ENCODE measurements around the gene VARS1.
"Not testable (repeated sequence)": the region's sequence is repeated elsewhere in the genome, so short reads cannot be mapped to it uniquely, and the experiment has no call there.

Gene VARS1

GRCh38 chr6:31795616-31796298, at the start of gene VARS1:
Gene VARS1, minus strand, starts transcription at chr6:31795752. Its CDS starts 535 bp downstream, at chr6:31795217.
- DNase-seq: peak; percentile 91

GRCh38 chr6:31844507-31844906, 49.0 kb upstream of the VARS1 start:
- DNase-seq: no peak

GRCh38 chr6:31842053-31842452, 46.5 kb upstream of the VARS1 start:
- no peak for DNase-seq

GRCh38 chr6:31839779-31840126, 44.2 kb upstream of the VARS1 start:
- not testable (repeated sequence) for DNase-seq

GRCh38 chr6:31838968-31839367, 43.4 kb upstream of the VARS1 start:
- DNase-seq: no peak

GRCh38 chr6:31838114-31838553, 42.6 kb upstream of the VARS1 start:
- not testable (repeated sequence) for DNase-seq

GRCh38 chr6:31837369-31838113, 42.0 kb upstream of the VARS1 start:
- peak; percentile 14 for DNase-seq

GRCh38 chr6:31836474-31837368, 41.2 kb upstream of the VARS1 start:
- peak; percentile 41 for DNase-seq

GRCh38 chr6:31836047-31836473, 40.5 kb upstream of the VARS1 start:
- DNase-seq: peak; percentile 27

- peak; percentile 89 for DNase-seq
Observed at GRCh38 chr6:31834367-31835250, 39.1 kb upstream of the VARS1 start.

- DNase-seq: no peak
Observed at GRCh38 chr6:31831350-31832215, 36.0 kb upstream of the VARS1 start.

GRCh38 chr6:31830886-31831335, 35.4 kb upstream of the VARS1 start:
- DNase-seq: no peak

- peak; percentile 78 for DNase-seq
Observed at GRCh38 chr6:31829633-31830283, 34.2 kb upstream of the VARS1 start.

- DNase-seq: peak; percentile 100
Observed at GRCh38 chr6:31827286-31828079, 31.9 kb upstream of the VARS1 start, which contains the start of gene HSPA1B. Gene HSPA1B, plus strand, starts transcription at chr6:31827738. Its CDS starts 213 bp downstream, at chr6:31827951.

GRCh38 chr6:31826793-31827285, 31.3 kb upstream of the VARS1 start:
- DNase-seq: no peak

GRCh38 chr6:31825553-31825952, 30.0 kb upstream of the VARS1 start:
- no peak for DNase-seq

- not testable (repeated sequence) for DNase-seq
Observed at GRCh38 chr6:31823592-31824196, 28.1 kb upstream of the VARS1 start.

- peak; percentile 93 for DNase-seq
Observed at GRCh38 chr6:31822036-31822821, 26.7 kb upstream of the VARS1 start.
